Measurements from ENCODE around the gene SNRNP25. TPM values are rescaled to one million over a fixed set of nuclear protein-coding genes. Genes with fewer than 3 reads are reported as not detected.

The SNRNP25 gene
- total RNA-seq (24.3 and 25.5 TPM in 2 replicates), polyA plus RNA-seq (31.3 and 32.8 TPM in 2 replicates), polyA minus RNA-seq (14.7 and 19.9 TPM in 2 replicates)
- total RNA-seq (2013): 45.7 TPM

GRCh38 chr16:53346-54236, at the start of gene SNRNP25, which contains the start of gene POLR3K:
Gene SNRNP25, plus strand, starts transcription at chr16:53828. Its CDS starts 189 bp downstream, at chr16:54017.
Gene POLR3K, minus strand, starts transcription at chr16:53608. Its CDS starts 22 bp downstream, at chr16:53586.
- TF ChIP-seq CTCF (IDR thresholded peaks at IDR 0.05) (no peak), EZH2 (IDR thresholded peaks at IDR 0.05; ENCODE audit: borderline replicate concordance, insufficient read depth, low read depth, low read length, poor library complexity, severe bottlenecking) (no peak)

More at GRCh38 chr16:53346-54236, at the start of gene SNRNP25, which contains the start of gene POLR3K:
- peaks cover 31% of the 10 kb centered on the region for H3K4me1 Mint-ChIP-seq
- H3K27ac Mint-ChIP-seq: peak within 1 kb of the TSS; percentile 92
- Histone ChIP-seq H3K36me3 (replicated peaks in 1 of 2; ENCODE audit: control extremely low read depth in 1 of 2, control insufficient read depth in 1 of 2, extremely low read depth in 1 of 2, insufficient read depth in 2 of 2, low read length in 1 of 2) (peaks cover 2 to 35% of the 10 kb centered on the region in 2 experiments), H3K9me3 (ENCODE audit: control extremely low read depth in 1 of 3, control insufficient read depth in 2 of 3, insufficient read depth in 1 of 3, low read length in 2 of 3) (no peaks in the 10 kb centered on the region), H3K79me2 (ENCODE audit: control insufficient read depth, insufficient read depth, low read length) (peaks cover 49% of the 10 kb centered on the region), H3K27me3 (replicated peaks in 1 of 4; ENCODE audit: control extremely low read depth in 1 of 4, control insufficient read depth in 3 of 4, insufficient read depth in 4 of 4, low read length in 3 of 4) (no peaks in the 10 kb centered on the region), H3K4me1 (ENCODE audit: control insufficient read depth in 2 of 2, insufficient read depth in 2 of 2, low read length in 2 of 2) (peaks cover 13 to 33% of the 10 kb centered on the region in 2 donors), H3K9ac (ENCODE audit: low read length) (peak within 1 kb of the TSS; percentile 95), H2AFZ (ENCODE audit: insufficient read depth, low read depth, low read length, poor library complexity, severe bottlenecking) (peak within 1 kb of the TSS; percentile 94), H3K27ac (ENCODE audit: low read length in 2 of 2) (peak within 1 kb of the TSS; percentile 52 to 82), H4K20me1 (ENCODE audit: control insufficient read depth, insufficient read depth, low read length, poor library complexity, severe bottlenecking) (peaks cover 27% of the 10 kb centered on the region), H3K4me2 (replicated peaks; ENCODE audit: low read depth, low read length, poor library complexity, severe bottlenecking) (peak within 1 kb of the TSS; percentile 92), H3K4me3 (ENCODE audit: control extremely low read depth in 1 of 5, extremely low read depth in 1 of 5, insufficient read depth in 1 of 5, low read depth in 2 of 5, low read length in 4 of 5) (peak within 1 kb of the TSS; percentile 69 to 87 (median 82))
- H3K9me3 Mint-ChIP-seq (ENCODE audit: insufficient read depth): no peaks in the 10 kb centered on the region
- WGBS (ENCODE audit: insufficient coverage): under 1% methylated on average over 88 of the region's 91 CpGs
- intact Hi-C loops (cut with micrococcal nuclease): loop anchor here (1.0 kb wide), 2 partner anchors 15 to 44 kb away; no protein-coding TSS in a partner anchor
- no peaks in the 10 kb centered on the region for H3K27me3 Mint-ChIP-seq
- ATAC-seq (ENCODE audit: low read depth) (peak; percentile 95), DNase-seq (peak; percentile 97)
- ChIA-PET CTCF (interaction anchor here (1.3 to 3.6 kb wide), 7 partner anchors 9 to 53 kb away, joined by 3 to 30 read pairs (median 7); no protein-coding TSS in a partner anchor), POLR2A (interaction anchor here (0.5 to 2.0 kb wide), 7 partner anchors 12 to 335 kb away, joined by 3 to 23 read pairs (median 3); partner anchors contain the start of gene MPG)
- H3K4me3 Mint-ChIP-seq: peak within 1 kb of the TSS; percentile 97

All from B cell (primary cell).